ENCODE data around the gene C17orf78.

DNA sequence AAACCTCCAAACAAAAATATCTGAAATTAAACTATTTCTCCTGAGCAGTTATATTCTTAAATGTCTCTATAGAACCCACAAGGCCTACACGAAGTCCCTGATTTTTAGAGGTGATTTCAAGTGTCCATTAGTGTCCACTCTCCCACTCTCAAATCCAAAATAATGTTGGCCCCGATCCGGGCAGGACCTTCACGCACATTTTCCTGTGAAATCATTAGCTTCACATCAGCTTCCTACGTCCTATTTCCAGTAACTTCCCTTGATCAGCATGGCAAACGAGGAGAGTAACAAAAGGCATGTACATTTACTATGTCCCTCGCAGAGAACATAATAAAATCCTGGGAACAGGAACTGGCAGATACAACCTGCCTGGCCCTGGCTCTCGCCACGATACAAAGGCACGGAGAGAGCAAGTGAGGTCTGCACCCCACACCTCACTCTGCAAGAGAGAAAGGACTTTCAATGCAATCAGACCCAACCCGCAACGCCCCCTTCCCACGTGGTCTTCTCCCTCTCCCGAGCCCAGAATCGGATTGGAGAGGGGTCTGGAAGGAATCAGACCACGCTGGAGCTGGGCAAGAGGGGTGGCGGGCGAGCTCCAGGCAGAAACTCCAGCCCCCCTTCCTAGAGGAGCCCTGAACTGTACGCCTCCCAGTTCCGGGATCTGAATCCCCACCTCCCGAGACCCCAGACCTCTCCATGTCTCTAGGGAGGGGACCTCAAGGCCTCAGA lies 17.5 kb upstream of the C17orf78 start:
- TF ChIP-seq, protein P1, sequence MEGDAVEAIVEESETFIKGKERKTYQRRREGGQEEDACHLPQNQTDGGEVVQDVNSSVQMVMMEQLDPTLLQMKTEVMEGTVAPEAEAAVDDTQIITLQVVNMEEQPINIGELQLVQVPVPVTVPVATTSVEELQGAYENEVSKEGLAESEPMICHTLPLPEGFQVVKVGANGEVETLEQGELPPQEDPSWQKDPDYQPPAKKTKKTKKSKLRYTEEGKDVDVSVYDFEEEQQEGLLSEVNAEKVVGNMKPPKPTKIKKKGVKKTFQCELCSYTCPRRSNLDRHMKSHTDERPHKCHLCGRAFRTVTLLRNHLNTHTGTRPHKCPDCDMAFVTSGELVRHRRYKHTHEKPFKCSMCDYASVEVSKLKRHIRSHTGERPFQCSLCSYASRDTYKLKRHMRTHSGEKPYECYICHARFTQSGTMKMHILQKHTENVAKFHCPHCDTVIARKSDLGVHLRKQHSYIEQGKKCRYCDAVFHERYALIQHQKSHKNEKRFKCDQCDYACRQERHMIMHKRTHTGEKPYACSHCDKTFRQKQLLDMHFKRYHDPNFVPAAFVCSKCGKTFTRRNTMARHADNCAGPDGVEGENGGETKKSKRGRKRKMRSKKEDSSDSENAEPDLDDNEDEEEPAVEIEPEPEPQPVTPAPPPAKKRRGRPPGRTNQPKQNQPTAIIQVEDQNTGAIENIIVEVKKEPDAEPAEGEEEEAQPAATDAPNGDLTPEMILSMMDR (IDR thresholded peaks at IDR 0.05; ENCODE audit: low read depth, low read length, poor library complexity, severe bottlenecking), result no peak
- TF ChIP-seq EZH2phosphoT487 (IDR thresholded peaks at IDR 0.05; ENCODE audit: borderline replicate concordance, low read length), result no peak
